IMR-90 (cell line): Measurements from ENCODE around the gene SLC35F6.

Source experiments
- CTCF ChIP-seq: conservative IDR thresholded peaks from 2 replicates; pipeline ENCODE4 v1.5.1; 2012; ENCODE audit warnings: mild to moderate bottlenecking, low read depth, low read length, improper control_type of control experiment
- POLR2A ChIP-seq: IDR thresholded peaks from 2 replicates; pipeline ENCODE4 v1.6.1; 2012; ENCODE audit warnings: mild to moderate bottlenecking, low read depth, low read length
- RFX5 ChIP-seq: IDR thresholded peaks from 2 replicates; pipeline ENCODE4 v1.8.0; 2012; ENCODE audit warnings: low read depth, mild to moderate bottlenecking, low read length, moderate library complexity

- no peak for TF ChIP-seq CTCF
- no peak for TF ChIP-seq POLR2A
- no peak for TF ChIP-seq RFX5
Observed at GRCh38 chr2:26767129-26767528, 3.0 kb downstream of the SLC35F6 start.
